Retinal pigment epithelial cell (primary cell): ENCODE data around the gene AMPD3.

Source experiments
- DNase-seq: peaks from one replicate; pipeline ENCODE4 v3.0.0-alpha.2; 2010; ENCODE audit warnings: low read depth
- H3K4me3 ChIP-seq: 2 replicates; pipeline ENCODE4 v1.5.1; 2011; ENCODE audit warnings: mild to moderate bottlenecking, low read length, control low read depth, moderate library complexity
- TF ChIP-seq, protein P1 (sequence below): conservative IDR thresholded peaks from 2 replicates; pipeline ENCODE4 v1.5.1; 2011; ENCODE audit warnings: low read depth, low read length, control low read depth, inconsistent platforms

Gene AMPD3

DNA sequence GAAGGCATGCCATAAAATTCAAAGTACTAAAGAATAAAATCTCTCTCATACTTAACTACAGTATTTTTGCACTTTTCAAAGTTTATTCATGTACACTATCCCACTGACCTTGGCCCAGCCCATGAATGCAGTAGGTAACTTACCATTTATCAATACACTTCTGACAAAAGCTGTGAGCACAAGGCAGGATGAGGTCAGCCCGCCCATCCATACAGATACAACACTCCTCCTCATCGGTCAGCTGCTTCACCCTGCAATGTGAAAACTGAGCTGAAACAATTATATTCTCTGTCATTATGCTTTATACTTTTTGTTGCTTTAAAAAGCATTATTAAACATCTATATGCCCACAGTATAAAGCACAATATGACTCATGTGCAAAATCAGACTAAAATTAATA lies 63.8 kb downstream of the AMPD3 start:
- no peak overlapping the region for H3K4me3 ChIP-seq
- TF ChIP-seq, protein P1, sequence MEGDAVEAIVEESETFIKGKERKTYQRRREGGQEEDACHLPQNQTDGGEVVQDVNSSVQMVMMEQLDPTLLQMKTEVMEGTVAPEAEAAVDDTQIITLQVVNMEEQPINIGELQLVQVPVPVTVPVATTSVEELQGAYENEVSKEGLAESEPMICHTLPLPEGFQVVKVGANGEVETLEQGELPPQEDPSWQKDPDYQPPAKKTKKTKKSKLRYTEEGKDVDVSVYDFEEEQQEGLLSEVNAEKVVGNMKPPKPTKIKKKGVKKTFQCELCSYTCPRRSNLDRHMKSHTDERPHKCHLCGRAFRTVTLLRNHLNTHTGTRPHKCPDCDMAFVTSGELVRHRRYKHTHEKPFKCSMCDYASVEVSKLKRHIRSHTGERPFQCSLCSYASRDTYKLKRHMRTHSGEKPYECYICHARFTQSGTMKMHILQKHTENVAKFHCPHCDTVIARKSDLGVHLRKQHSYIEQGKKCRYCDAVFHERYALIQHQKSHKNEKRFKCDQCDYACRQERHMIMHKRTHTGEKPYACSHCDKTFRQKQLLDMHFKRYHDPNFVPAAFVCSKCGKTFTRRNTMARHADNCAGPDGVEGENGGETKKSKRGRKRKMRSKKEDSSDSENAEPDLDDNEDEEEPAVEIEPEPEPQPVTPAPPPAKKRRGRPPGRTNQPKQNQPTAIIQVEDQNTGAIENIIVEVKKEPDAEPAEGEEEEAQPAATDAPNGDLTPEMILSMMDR: no peak
- DNase-seq: no peak

DNA sequence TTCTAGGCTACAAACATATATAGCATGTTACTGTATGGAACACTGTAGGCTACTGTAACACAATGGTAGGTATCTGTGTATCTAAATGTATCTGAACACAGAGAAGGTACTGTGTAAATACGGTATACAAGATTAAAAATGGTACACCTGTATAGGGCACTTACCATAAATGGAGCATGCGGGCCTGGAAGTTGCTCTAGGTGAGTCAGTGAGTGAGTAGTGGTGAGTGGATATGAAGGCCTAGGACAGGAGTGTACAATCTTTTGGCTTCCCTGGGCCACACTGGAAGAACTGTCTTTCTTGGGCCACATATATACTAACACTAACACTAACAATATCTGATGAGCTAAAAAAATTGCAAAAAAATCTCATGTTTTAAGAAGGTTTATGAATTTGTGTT lies 64.6 kb downstream of the AMPD3 start:
- TF ChIP-seq, protein P1: no peak
- no peak for DNase-seq

DNA sequence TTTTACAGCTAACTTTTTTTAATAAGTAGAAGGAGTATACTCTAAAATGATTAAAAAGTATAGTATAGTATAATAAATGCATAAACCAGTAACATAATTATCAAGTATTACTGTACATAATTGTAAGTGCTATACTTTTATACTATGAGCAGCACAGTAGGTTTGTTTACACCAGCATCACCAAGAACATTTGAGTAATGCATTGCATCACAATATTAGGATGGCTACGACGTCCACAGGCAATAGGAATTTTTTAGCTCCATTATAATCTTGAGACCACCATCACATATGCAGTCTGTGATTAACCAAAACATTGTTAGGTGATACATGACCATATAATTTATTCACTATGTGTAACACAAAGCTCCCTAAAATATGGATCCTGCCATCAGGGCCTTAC lies 65.5 kb downstream of the AMPD3 start:
- TF ChIP-seq, protein P1: no peak
- DNase-seq: no peak
- H3K4me3 ChIP-seq: no peak overlapping the region

More for the DNA sequence above, 64.6 kb downstream of the AMPD3 start:
- H3K4me3 ChIP-seq: no peak overlapping the region

DNA sequence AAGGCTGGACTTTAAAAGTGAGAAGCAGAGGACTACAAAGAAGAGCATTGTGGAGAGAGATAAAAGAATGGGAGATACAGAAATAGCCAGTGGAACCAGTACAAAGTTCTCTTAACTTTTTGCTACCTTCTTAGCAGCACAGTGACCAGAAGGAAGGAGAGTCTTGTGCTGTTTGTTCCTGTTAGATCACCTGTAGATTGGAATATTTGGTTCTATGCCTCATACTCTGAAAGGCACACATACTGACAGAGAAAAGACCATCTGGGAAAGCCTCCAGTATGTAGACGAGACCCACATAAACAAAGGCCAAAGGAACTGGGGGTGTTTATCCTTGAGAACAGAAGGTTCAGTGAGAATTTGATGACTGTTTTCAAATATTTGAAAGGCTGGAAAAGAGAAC lies 67.2 kb downstream of the AMPD3 start:
- H3K4me3 ChIP-seq: no peak overlapping the region
- TF ChIP-seq, protein P1: no peak
- no peak for DNase-seq

DNA sequence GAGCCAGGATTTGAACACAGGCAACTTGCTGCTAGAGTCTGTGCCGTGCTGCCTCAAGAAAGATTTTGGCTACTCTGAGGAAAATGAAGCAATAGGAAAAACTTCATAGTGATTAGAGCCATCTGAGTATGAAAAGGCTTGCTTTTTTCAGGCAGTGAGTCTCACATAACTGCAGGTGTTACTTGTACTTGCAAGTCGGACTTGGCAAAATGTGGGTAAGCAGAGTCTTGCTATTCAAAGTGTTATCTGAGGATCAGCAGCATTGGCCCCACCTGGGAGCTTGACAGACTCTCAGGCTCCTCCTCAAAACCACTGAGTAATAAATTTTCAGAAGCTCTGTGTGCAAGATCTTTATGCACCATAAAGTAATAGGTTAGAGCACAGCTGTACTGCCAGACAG lies 67.9 kb downstream of the AMPD3 start:
- no peak for DNase-seq
- TF ChIP-seq, protein P1: no peak
- H3K4me3 ChIP-seq: no peak overlapping the region

DNA sequence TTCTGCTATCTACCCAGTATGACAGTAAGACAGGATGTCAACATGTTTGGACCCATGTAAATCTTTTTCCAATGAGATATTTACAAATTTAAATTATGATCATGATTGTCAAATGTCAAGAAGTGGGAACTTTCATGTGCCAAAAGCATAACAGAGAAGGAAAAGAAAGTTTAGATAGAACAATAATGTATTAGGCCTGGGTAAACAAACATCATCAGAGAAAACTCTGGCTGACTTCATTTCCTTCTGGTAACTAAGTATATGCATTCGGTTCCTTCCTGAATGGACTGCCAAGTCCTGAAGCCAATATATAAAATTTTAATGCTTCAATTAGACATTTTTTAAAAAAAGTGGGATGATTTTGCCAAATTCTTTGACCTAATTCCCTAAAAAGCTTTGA lies 69.4 kb downstream of the AMPD3 start:
- TF ChIP-seq, protein P1: no peak
- no peak for DNase-seq
- H3K4me3 ChIP-seq: no peak overlapping the region

DNA sequence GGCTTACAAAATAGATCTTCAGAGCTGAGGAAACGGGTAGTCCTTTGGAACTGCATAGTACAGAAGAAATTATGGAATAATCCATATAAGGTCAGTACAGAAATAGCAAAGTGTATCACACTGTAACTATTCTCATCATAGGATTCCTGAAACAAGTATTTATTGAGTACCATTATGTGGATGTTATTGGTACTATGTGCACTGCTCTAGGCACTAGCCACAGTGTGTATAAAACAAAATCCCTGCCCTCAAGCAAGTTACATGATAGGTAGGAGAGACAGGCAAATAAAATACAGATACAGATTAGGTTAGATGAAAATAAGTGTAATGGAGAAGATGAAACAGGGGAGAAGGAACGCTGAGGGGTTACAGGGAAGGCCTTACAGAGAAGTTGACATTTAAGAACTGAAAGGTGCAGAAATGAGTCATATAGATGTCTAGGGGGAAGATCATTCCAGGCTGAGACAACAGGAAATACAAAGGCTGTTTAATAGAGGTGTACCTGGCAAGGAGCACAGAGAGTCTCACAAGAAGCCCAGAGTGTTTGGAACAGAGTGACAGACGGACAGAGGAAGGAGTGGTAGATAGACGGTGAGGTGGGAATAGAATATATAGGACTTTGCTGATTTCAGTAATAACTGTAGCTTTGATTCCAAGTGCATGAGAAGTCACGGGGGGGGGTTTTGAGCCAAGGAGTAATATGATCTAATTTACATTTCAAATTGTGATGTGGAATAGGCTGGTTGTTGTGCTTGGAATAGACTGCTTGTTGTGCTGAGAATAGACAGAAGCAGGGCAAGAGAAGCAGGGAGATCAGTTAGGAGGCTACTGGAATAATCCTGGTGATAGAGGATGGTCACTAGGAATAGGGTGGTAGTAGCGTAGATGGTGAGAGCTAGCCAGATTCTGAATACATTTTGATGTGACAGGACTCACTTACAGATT lies 72.2 kb downstream of the AMPD3 start:
- H3K4me3 ChIP-seq: no peak overlapping the region
- TF ChIP-seq, protein P1: no peak
- no peak for DNase-seq
